Stimulated activated CD8-positive, alpha-beta memory T cell treated with anti-CD3 and anti-CD28 coated beads, Interleukin-2, amount 100 ng/mL, for 48 hours (primary cell): ENCODE data around the gene SH3RF1.

Source experiments
- DNase-seq, 2 donors: peaks; one replicate each; pipeline ENCODE4 v3.0.0-alpha.2; 2020; ENCODE audit warnings: low read depth in 2 of 2

The SH3RF1 gene

GRCh38 chr4:169251291-169252235 lies 19.2 kb downstream of the SH3RF1 start:
- no peak for DNase-seq

- DNase-seq, result no peak
Observed at GRCh38 chr4:169250796-169251195, 20.0 kb downstream of the SH3RF1 start.

- no peak for DNase-seq
Observed at GRCh38 chr4:169249999-169250398, 20.8 kb downstream of the SH3RF1 start.

GRCh38 chr4:169249214-169249973 lies 21.4 kb downstream of the SH3RF1 start:
- DNase-seq, result no peak

- DNase-seq, result no peak
Observed at GRCh38 chr4:169248645-169249044, 22.1 kb downstream of the SH3RF1 start.

- no peak for DNase-seq
Observed at GRCh38 chr4:169246957-169247396, 23.8 kb downstream of the SH3RF1 start.

- no peak for DNase-seq
Observed at GRCh38 chr4:169246279-169246678, 24.5 kb downstream of the SH3RF1 start.

GRCh38 chr4:169245061-169245460 lies 25.7 kb downstream of the SH3RF1 start:
- DNase-seq, result no peak

GRCh38 chr4:169243825-169244609 lies 26.7 kb downstream of the SH3RF1 start:
- DNase-seq, result no peak

- no peak for DNase-seq
Observed at GRCh38 chr4:169241464-169241863, 29.3 kb downstream of the SH3RF1 start.

GRCh38 chr4:169239221-169239905 lies 31.4 kb downstream of the SH3RF1 start:
- DNase-seq, result no peak

GRCh38 chr4:169238445-169238844 lies 32.3 kb downstream of the SH3RF1 start:
- no peak for DNase-seq

GRCh38 chr4:169236873-169237626 lies 33.7 kb downstream of the SH3RF1 start:
- no peak for DNase-seq

GRCh38 chr4:169236078-169236477 lies 34.7 kb downstream of the SH3RF1 start:
- no peak for DNase-seq

- no peak for DNase-seq
Observed at GRCh38 chr4:169234137-169234855, 36.5 kb downstream of the SH3RF1 start.

- DNase-seq, result no peak
Observed at GRCh38 chr4:169233691-169234090, 37.1 kb downstream of the SH3RF1 start.

- no peak for DNase-seq
Observed at GRCh38 chr4:169231647-169232262, 39.0 kb downstream of the SH3RF1 start.

GRCh38 chr4:169229571-169230028 lies 41.2 kb downstream of the SH3RF1 start:
- no peak for DNase-seq

- no peak for DNase-seq
Observed at GRCh38 chr4:169228076-169228475, 42.7 kb downstream of the SH3RF1 start.
